Stimulated activated naive CD8-positive, alpha-beta T cell treated with anti-CD3 and anti-CD28 coated beads, Interleukin-15, amount 100 ng/mL, for 72 hours (primary cell): ENCODE results near the gene TLL1.

ENCODE experiments used
- ATAC-seq: fragments of 150-1000 bp; cut with Tn5 transposase; 2 replicates; pipeline ENCODE4 v1.10.0; 2021; ENCODE audit warnings: mild to moderate bottlenecking, moderate library complexity
- DNase-seq, 2 donors: peaks; one replicate each; pipeline ENCODE4 v3.0.0; 2021 to 2022
- H3K27ac Mint-ChIP-seq, 2 donors: one replicate each; pipeline ENCODE4 v1.8.0; 2022; ENCODE audit warnings: mild to moderate bottlenecking in 2 of 2, mixed read lengths in 2 of 2, moderate library complexity in 2 of 2
- H3K27me3 Mint-ChIP-seq: one replicate; pipeline ENCODE4 v1.8.0; 2022; ENCODE audit warnings: mixed read lengths
- H3K4me1 Mint-ChIP-seq: one replicate; pipeline ENCODE4 v1.8.0; 2022; ENCODE audit warnings: mild to moderate bottlenecking, mixed read lengths
- H3K4me3 Mint-ChIP-seq, 2 donors: one replicate each; pipeline ENCODE4 v1.8.0; 2022; ENCODE audit warnings: mild to moderate bottlenecking in 2 of 2, mixed read lengths in 2 of 2, moderate library complexity in 1 of 2
- H3K9me3 Mint-ChIP-seq, 2 donors: one replicate each; pipeline ENCODE4 v1.8.0; 2022; ENCODE audit warnings: mixed read lengths in 2 of 2

TLL1 gene

DNA sequence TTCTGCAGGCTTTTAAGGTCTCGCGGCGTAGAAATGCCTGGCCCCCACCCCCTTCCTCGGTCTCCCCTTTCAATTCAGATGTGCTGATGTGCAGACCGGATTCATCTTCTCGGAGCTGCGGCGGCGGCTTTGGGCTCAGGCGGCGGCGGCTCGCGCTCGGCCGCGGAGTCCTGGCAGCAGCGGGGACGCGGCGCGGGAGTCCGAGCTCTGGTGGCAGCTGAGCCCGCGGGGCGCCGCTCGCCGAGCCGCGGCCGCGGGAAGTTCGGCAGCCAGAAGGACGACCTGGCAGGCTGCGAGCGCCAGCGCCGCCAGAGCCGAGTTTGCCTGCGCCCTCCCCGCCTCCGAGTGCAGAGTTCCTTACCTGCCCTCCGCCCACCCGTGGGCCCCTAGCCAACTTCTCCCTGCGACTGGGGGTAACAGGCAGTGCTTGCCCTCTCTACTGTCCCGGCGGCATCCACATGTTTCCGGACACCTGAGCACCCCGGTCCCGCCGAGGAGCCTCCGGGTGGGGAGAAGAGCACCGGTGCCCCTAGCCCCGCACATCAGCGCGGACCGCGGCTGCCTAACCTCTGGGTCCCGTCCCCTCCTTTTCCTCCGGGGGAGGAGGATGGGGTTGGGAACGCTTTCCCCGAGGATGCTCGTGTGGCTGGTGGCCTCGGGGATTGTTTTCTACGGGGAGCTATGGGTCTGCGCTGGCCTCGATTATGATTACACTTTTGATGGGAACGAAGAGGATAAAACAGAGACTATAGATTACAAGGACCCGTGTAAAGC, 448 bp downstream of the TLL1 start:
- Mint-ChIP-seq H3K4me1 (peaks cover 16% of the 10 kb centered on the region), H3K27ac (no peak overlapping the region), H3K27me3 (peaks cover 61% of the 10 kb centered on the region), H3K9me3 (no peaks in the 10 kb centered on the region), H3K4me3 (peak overlapping the region; percentile 45 to 55)
- peak; percentile 57 for ATAC-seq
- DNase-seq, result peak in 1 of 2 donors; percentile 10

DNA sequence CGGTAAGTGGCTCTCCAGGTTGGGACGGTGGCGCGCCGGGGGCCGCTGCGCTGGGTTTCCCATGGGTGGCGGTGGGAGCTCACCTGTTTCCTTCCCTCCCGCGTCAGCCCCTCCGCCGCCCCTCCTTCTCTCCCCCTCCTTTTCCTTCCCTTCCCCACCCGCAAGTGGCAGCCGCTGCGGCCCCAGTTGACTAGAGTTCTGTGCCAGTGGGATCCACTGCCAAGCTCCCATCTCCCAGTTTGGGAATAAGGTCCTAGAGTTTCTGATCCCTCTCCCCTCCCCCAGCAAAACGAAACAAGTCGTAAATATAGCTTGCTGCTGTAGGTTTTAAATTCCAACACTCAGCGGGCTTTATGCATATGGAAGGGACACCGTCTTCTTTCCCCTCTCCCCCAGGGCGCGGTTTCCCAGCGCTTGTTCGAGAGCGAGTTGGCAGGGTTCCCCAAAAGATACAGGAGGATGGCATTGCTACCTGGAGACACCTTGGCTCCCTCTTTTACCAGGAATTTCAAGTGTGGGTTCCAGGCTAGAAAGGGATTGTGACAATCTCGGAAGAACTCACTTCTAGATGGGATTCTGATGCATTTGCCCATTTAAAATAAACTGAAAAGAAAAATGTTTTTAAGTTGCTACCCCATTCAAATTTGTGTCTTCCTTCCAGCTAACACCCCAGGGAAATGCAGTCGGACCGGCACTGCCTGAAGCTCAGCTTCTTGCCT, 1.2 kb downstream of the TLL1 start:
- DNase-seq, result no peak
- Mint-ChIP-seq H3K4me1 (peaks cover 16% of the 10 kb centered on the region), H3K9me3 (no peaks in the 10 kb centered on the region), H3K27me3 (peaks cover 61% of the 10 kb centered on the region), H3K4me3 (peak overlapping the region; percentile 45 to 55), H3K27ac (no peak overlapping the region)
- ATAC-seq, result no peak

DNA sequence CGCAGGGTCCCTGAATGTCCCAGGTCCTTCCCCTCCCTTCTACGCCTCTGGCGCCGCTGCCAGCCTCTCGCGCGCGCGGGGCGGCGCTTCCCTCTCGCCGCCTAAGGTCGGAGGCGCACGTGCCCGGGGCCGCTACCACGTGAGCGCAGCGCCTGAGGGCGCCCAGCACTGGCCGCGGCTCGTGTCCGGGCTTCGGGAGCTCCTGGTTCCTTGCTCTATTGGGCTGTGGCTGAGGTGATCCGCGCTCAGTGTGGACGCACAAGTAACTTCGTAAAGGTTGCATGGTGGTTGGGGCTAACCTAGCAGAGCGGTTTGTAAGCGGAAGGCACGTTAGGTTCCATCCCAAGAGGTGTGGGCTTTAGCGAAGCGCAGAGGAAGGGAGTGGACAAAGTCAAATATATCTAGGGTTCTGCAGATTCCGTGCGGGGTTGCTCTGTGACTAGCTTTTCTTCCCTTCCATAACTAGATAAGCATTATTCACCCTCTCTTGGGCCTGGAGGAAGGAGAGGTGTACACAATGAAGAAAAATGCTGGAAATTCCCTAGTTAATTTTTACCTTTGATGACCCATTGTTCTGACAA, 1.8 kb downstream of the TLL1 start:
- peaks cover 57% of the 10 kb centered on the region for H3K27me3 Mint-ChIP-seq
- H3K27ac Mint-ChIP-seq, result no peak overlapping the region
- H3K9me3 Mint-ChIP-seq, result no peaks in the 10 kb centered on the region
- DNase-seq (no peak), ATAC-seq (no peak)
- peaks cover 16% of the 10 kb centered on the region for H3K4me1 Mint-ChIP-seq
- H3K4me3 Mint-ChIP-seq, result no peak overlapping the region

DNA sequence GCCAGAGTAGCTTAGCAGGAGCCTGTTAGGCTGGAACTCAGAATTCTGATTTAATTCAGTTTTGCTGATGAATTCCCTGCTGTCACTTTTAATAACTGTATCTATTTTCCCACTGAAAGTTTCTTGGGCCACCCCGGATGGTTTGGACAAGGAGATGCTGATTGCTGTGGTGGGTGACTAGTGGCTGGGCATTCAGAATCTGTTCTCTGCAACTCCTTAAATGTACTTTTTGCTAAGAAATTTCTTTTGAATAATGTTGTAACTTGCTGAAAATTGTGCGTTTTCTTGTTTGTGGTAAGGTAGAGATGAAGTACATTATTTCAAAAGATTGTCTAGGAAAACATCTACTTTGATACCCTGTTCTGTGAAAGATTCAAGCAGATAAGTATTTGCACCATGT, 2.4 kb downstream of the TLL1 start:
- Mint-ChIP-seq H3K9me3 (no peaks in the 10 kb centered on the region), H3K27ac (no peak overlapping the region), H3K4me3 (no peak overlapping the region), H3K4me1 (peaks cover 16% of the 10 kb centered on the region), H3K27me3 (peaks cover 54% of the 10 kb centered on the region)
- ATAC-seq (no peak), DNase-seq (no peak)

DNA sequence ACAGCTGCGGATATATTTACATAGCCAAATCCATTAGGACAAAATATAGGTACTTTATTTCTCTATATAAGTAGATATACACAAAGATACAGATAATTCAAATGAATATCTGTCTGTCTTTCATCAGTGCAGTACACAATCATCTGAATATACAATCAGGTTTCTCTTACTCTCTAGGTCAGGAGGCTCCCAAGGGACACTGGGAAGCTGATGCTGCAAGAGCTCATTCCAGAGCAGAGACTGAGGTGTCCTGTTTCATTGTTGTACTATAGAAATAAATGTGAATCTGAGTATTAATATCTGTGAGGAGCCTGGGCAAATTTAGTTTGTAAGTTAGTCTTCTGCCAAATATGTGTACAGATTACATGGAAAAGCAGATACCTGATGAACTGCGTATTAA, 4.2 kb downstream of the TLL1 start:
- H3K4me3 Mint-ChIP-seq, result no peak overlapping the region

DNA sequence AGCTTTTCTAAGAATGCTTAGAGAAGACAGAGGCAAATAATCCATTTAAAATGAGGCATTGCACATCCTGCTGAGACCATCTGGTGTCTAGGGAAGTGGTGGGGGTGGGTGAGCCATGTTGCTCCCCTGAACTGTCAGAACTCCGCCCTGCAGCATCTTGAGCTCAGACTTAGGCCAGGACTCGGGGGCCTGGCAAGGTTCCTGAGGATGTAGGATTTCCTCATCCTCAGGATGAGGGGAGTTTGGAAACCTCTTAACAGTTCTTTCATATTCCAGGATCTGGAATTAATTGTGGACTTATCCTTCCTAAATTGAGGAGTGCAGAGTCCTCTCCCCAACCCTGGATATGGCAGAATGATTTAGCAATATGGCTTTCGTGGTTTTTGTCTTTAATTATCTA, 6.6 kb downstream of the TLL1 start:
- peaks cover 4% of the 10 kb centered on the region for H3K4me1 Mint-ChIP-seq
- ATAC-seq, result no peak

More for the DNA sequence above, 4.2 kb downstream of the TLL1 start:
- H3K27me3 Mint-ChIP-seq, result peaks cover 46% of the 10 kb centered on the region
- no peak for ATAC-seq
- no peaks in the 10 kb centered on the region for H3K9me3 Mint-ChIP-seq
- no peak for DNase-seq
- H3K27ac Mint-ChIP-seq, result no peak overlapping the region
- H3K4me1 Mint-ChIP-seq, result peaks cover 16% of the 10 kb centered on the region

DNA sequence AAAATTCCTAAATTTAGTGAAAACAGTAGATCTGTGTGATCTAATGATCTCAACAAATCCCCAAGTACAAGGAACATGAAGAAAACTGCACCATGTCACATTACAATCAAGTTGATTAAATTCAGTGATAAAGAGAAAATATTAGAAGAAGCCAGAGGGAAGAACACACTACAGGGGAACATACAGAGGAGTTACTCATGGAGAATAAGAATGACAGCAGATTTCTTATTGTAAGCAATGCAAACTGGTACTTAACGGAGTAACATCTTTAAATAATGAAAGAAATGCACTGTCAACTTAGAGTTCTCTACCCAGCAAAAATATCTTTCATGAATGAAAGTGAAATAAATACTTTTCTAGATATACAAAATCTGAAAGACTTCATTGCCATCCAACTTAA, 21.1 kb downstream of the TLL1 start:
- DNase-seq (no peak), ATAC-seq (no peak)
- Mint-ChIP-seq H3K4me3 (no peak overlapping the region), H3K4me1 (no peaks in the 10 kb centered on the region), H3K27ac (no peak overlapping the region), H3K27me3 (no peaks in the 10 kb centered on the region), H3K9me3 (peaks cover 12 to 13% of the 10 kb centered on the region in 2 donors)

More for the DNA sequence above, 6.6 kb downstream of the TLL1 start:
- H3K27ac Mint-ChIP-seq, result no peak overlapping the region
- no peak for DNase-seq
- no peak overlapping the region for H3K4me3 Mint-ChIP-seq
- no peaks in the 10 kb centered on the region for H3K9me3 Mint-ChIP-seq
- peaks cover 22% of the 10 kb centered on the region for H3K27me3 Mint-ChIP-seq

DNA sequence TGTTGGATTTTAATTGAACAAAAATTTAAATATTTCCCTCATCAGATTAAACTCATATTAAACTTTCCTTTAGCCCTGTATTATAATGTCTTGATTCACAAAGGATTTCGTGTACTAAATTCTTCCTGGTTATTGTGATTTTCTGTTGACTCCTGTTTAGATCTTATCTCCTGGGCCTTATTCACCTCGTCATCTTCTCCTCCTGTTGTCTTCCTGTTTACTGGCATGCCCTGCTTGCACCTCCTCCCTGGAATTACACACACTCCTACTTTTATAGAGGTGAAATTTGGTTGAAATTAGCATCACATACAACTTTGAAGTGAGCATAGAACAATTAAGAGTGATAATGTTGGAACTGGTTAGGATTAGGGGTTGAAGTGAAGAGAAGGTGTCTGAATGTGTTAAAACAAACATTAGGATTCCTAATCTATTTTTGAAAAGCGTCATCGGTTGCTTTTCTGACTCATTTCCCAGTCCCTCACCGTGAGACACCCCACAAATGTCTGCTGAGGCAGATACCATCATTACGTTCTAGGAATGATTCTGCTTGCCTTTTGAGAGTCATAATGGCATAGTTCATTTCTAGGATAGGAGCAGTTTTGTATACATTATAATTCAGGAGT, 32.5 kb downstream of the TLL1 start:
- Mint-ChIP-seq H3K27me3 (no peaks in the 10 kb centered on the region), H3K4me3 (no peak overlapping the region), H3K27ac (no peak overlapping the region), H3K9me3 (no peaks in the 10 kb centered on the region), H3K4me1 (no peaks in the 10 kb centered on the region)
- DNase-seq (no peak), ATAC-seq (no peak)

DNA sequence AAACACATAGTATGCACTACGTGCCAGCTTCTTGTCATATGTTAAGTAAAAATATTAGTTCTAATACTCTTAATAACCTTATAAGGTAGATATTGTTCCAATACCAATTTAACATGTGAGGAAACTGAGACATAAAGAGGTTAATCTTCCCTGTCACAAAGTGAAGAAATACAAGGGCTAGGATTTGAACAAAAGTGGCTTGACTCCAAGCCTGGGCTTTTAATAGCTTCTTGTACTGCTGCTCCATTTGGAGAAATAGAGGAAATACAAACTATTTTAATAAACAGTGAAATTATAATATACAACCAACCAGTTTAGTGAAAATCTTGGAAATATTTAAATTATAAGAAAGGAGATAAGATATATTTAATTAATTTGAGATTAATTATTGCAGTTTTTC, 33.2 kb downstream of the TLL1 start:
- ATAC-seq, result no peak
- Mint-ChIP-seq H3K4me3 (no peak overlapping the region), H3K27me3 (no peaks in the 10 kb centered on the region), H3K9me3 (no peaks in the 10 kb centered on the region), H3K4me1 (no peaks in the 10 kb centered on the region), H3K27ac (no peak overlapping the region)
- no peak for DNase-seq

DNA sequence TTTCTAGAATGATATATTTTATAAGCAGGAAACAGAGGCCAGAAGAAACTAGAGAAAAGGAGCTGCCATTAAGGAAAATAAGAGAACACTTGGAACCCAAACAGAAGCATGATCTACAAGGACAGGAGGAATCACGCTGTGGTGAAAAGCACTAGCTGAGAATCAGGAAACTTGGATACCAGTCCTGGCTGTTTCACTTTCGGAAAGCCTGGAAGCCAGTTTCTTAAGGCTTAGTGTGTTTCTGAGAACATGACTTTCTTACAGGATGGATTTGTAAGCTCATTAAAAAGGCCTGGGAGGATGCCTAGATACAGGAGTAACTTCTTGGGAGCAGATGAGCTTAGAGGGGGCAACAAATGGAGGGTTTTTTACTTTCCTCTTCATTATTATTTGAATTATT, 36.9 kb downstream of the TLL1 start:
- ATAC-seq (no peak), DNase-seq (no peak)
- H3K27ac Mint-ChIP-seq, result no peak overlapping the region
- no peaks in the 10 kb centered on the region for H3K4me1 Mint-ChIP-seq
- H3K27me3 Mint-ChIP-seq, result no peaks in the 10 kb centered on the region
- H3K9me3 Mint-ChIP-seq, result no peaks in the 10 kb centered on the region
- no peak overlapping the region for H3K4me3 Mint-ChIP-seq

DNA sequence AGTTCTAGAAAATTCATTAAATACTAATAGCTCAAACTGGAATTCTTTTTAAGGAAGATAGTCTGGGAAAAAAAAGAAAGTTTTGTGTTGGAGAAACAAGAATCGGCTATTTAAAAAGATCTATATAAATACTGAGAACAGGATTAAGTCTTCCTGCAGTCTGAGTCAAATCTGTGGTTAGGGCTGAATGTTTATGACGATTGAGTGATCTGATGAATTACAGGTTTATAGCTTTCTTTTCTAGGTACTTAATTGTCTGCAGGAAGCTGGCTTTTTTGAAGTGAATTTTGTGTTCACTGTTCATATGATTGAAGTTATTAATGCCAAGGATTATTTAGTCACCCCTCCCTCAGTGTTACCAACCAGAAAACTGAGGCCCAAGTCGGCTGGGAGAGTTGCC, 42.2 kb downstream of the TLL1 start:
- Mint-ChIP-seq H3K4me1 (no peaks in the 10 kb centered on the region), H3K9me3 (no peaks in the 10 kb centered on the region), H3K27me3 (no peaks in the 10 kb centered on the region), H3K4me3 (no peak overlapping the region), H3K27ac (no peak overlapping the region)
- DNase-seq (no peak), ATAC-seq (no peak)

DNA sequence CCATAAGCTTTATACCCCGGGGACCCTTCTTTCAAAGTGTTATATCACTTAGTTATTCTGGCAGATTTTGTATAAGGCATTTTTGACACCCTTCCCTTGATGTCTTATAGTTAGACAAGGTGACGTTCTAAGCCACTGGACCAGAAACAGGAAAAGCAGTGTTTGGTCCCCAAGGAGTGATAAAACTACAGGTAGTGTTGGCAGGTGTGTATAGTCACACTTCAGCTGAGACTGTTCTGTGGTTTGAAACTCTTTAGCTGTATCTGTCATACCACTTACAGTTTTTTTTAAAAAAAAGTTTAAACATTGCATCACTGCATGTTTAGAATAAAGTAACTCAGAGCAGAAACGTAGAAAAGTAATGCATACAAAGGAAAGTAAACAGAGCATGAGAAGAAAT, 48.5 kb downstream of the TLL1 start:
- H3K27me3 Mint-ChIP-seq, result no peaks in the 10 kb centered on the region
- no peaks in the 10 kb centered on the region for H3K9me3 Mint-ChIP-seq
- DNase-seq, result no peak
- no peak overlapping the region for H3K27ac Mint-ChIP-seq
- no peak for ATAC-seq
- no peaks in the 10 kb centered on the region for H3K4me1 Mint-ChIP-seq
- H3K4me3 Mint-ChIP-seq, result no peak overlapping the region

DNA sequence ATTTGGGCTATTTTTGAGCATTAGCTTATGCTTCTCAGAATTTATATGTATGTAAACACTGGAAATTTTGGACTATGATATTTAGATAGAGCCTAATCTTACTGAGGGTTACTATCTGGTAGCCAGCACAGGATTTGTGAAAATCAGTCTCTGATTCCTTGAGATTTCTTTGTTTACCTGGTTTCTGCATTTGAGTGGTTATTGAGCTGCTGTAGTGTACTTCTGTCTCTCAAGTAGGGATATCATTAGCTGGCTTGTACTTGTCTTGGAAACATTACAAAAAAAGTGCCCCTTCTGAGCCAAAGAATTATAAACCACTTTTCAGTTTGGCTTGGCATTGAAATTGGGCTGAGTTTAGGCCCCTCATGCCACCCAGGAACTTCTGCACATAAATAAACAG, 49.7 kb downstream of the TLL1 start:
- no peaks in the 10 kb centered on the region for H3K4me1 Mint-ChIP-seq
- no peak overlapping the region for H3K27ac Mint-ChIP-seq
- H3K9me3 Mint-ChIP-seq, result no peaks in the 10 kb centered on the region
- DNase-seq (no peak), ATAC-seq (no peak)
- H3K4me3 Mint-ChIP-seq, result no peak overlapping the region
- no peaks in the 10 kb centered on the region for H3K27me3 Mint-ChIP-seq

DNA sequence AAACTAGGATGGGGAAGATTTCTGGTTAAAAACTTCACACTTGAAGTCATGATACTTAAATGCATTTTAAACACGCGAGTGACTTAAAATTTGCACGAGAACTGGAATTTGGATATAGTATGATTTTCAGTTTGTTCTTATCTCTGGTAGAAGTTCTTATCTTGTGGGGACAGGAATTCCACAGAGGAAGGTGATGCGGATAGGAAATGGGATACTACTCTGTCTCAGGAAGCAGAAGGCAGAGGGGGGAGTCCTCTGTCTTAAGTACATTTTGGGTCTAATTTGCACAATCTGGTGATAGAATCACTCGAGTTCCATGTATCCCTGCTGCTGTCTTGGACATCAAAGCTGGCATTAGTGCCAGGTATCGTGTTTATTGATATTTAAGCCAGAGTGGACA, 53.3 kb downstream of the TLL1 start:
- H3K4me1 Mint-ChIP-seq, result no peaks in the 10 kb centered on the region
- no peak for DNase-seq
- H3K27ac Mint-ChIP-seq, result no peak overlapping the region
- peaks cover 0 to 6% of the 10 kb centered on the region in 2 donors for H3K9me3 Mint-ChIP-seq
- H3K27me3 Mint-ChIP-seq, result no peaks in the 10 kb centered on the region
- no peak for ATAC-seq
- no peak overlapping the region for H3K4me3 Mint-ChIP-seq

DNA sequence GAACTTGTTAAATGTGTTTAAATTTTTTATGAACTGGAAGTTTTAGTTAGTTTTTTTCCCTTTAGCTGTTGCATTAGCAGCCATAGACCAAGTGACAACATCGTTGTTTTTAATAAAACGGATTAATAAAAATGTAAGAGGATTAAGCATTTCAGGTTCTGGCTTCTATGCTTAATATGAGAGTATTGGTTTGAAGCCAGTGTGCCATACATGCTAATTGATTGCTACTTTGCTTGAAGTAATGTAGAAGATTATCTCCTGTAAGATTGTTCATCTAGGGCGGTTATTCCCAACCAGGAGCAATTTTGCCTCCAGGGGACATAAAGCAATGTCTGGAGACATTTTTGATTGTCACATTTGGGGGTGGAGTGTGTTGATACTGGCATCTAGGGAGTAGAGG, 54.3 kb downstream of the TLL1 start:
- ATAC-seq (no peak), DNase-seq (no peak)
- H3K27ac Mint-ChIP-seq, result no peak overlapping the region
- H3K4me3 Mint-ChIP-seq, result no peak overlapping the region
- H3K9me3 Mint-ChIP-seq, result peaks cover 0 to 6% of the 10 kb centered on the region in 2 donors
- no peaks in the 10 kb centered on the region for H3K4me1 Mint-ChIP-seq
- no peaks in the 10 kb centered on the region for H3K27me3 Mint-ChIP-seq

DNA sequence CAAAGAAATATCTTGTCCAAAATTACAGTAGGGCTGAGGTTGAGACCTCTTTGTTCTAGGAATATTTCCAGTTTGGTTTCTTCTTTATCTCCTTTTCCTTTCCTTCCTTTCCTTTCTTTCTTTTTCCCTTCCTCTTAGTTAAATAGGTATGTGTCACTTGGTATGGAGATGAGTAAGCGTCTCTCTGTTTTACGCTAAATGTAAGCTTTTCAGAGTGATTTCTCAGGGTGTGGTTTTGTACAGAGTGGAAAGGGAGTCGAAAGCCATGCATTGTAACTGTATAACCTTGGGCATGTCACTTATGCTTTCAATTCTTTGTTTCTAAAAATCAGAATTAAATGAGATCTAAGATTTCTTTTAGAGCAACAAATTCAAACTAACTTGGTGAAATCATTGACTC, 54.8 kb downstream of the TLL1 start:
- DNase-seq, result no peak
- H3K4me1 Mint-ChIP-seq, result no peaks in the 10 kb centered on the region
- peaks cover 0 to 6% of the 10 kb centered on the region in 2 donors for H3K9me3 Mint-ChIP-seq
- no peak for ATAC-seq
- no peaks in the 10 kb centered on the region for H3K27me3 Mint-ChIP-seq
- H3K27ac Mint-ChIP-seq, result no peak overlapping the region
- H3K4me3 Mint-ChIP-seq, result no peak overlapping the region
